Duodenal mucosa (tissue), 2 donors: Measurements from ENCODE around the gene SIAH1.
A peak's percentile ranks its signal among the peaks of the same experiment; 100 is the strongest.

ENCODE experiments used
- H3K27ac ChIP-seq: one replicate; pipeline ENCODE4 v1.7.0; 2013; ENCODE audit warnings: low read depth, low read length
- H3K27me3 ChIP-seq, 2 donors: one replicate each; pipeline ENCODE4 v1.7.0; 2013; ENCODE audit warnings: low read length in 2 of 2, control low read depth in 1 of 2; ENCODE audit not compliant: insufficient read depth in 2 of 2, control insufficient read depth in 1 of 2
- H3K36me3 ChIP-seq, 2 donors: one replicate each; pipeline ENCODE4 v1.7.0; 2013; ENCODE audit warnings: low read length in 2 of 2, control low read depth in 1 of 2; ENCODE audit not compliant: insufficient read depth in 2 of 2, control insufficient read depth in 1 of 2
- H3K4me1 ChIP-seq, 2 donors: one replicate each; pipeline ENCODE4 v1.7.0; 2013; ENCODE audit warnings: low read length in 2 of 2, control low read depth in 1 of 2; ENCODE audit not compliant: insufficient read depth in 2 of 2, control insufficient read depth in 1 of 2
- H3K4me3 ChIP-seq, 2 donors: one replicate each; pipeline ENCODE4 v1.7.0; 2013; ENCODE audit warnings: low read length in 2 of 2, low read depth in 1 of 2
- H3K9ac ChIP-seq, 2 donors: one replicate each; pipeline ENCODE4 v1.7.0; 2013; ENCODE audit warnings: low read length in 2 of 2, low read depth in 1 of 2
- H3K9me3 ChIP-seq, 2 donors: one replicate each; pipeline ENCODE4 v1.7.0; 2013; ENCODE audit warnings: low read length in 2 of 2, control low read depth in 1 of 2; ENCODE audit not compliant: control insufficient read depth in 1 of 2

Gene SIAH1, protein sequence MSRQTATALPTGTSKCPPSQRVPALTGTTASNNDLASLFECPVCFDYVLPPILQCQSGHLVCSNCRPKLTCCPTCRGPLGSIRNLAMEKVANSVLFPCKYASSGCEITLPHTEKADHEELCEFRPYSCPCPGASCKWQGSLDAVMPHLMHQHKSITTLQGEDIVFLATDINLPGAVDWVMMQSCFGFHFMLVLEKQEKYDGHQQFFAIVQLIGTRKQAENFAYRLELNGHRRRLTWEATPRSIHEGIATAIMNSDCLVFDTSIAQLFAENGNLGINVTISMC

DNA sequence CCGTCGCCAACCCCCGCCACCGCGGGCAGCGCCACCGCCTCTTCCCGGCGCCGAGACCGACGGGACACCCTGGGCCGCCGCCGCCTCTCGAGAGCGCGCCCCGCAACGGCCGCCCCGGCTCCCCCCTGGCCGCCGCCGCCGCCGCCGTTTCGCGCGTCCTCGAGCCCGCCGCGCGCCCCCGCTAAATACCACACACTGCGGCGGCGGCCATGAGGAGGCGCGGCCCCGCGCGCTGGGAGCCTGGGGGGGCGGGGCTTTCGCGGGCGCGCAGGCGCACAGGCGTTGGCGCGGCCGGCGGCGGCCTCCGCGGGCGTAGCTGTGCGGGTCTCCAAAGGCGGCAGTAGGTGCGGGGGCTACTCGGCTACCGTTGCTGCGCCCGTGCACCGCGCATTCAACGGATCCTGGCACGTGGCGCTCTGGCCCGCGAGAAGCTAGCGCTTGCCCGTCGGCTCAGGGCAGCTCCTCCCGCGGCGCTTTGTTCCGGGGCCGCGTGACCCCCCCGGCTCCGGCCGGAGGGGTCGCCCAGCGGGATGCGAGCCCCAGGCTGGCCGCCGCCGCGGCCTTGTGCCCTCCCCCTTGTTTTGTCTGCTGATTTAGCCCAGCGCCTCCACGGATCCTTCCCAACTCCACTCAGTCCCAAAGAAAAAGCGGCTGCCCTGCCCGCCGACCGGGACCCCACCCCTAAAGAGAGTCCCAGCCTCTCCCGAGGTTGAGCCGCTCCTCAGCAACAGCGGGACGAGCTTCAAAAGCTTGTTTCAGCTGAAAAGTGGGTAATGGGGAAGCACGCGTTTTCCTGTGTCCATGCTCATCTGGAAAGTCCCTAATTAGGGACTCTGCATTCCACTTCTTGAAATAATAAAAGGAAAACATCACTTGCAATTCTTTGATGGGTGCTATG, at the start of gene SIAH1:
Gene SIAH1, minus strand, starts transcription at position 161 of the 898 bp plus-strand sequence. CDS start 22,985 bp downstream, outside the sequence.
- no peaks in the 10 kb centered on the region for H3K27me3 ChIP-seq
- no peaks in the 10 kb centered on the region for H3K36me3 ChIP-seq
- H3K27ac ChIP-seq = peak within 1 kb of the TSS; percentile 97
- peaks cover 21 to 24% of the 10 kb centered on the region in 2 donors for H3K4me1 ChIP-seq
- H3K9ac ChIP-seq = peak within 1 kb of the TSS; percentile 86
- peak within 1 kb of the TSS; percentile 82 to 89 for H3K4me3 ChIP-seq
- no peaks in the 10 kb centered on the region for H3K9me3 ChIP-seq

DNA sequence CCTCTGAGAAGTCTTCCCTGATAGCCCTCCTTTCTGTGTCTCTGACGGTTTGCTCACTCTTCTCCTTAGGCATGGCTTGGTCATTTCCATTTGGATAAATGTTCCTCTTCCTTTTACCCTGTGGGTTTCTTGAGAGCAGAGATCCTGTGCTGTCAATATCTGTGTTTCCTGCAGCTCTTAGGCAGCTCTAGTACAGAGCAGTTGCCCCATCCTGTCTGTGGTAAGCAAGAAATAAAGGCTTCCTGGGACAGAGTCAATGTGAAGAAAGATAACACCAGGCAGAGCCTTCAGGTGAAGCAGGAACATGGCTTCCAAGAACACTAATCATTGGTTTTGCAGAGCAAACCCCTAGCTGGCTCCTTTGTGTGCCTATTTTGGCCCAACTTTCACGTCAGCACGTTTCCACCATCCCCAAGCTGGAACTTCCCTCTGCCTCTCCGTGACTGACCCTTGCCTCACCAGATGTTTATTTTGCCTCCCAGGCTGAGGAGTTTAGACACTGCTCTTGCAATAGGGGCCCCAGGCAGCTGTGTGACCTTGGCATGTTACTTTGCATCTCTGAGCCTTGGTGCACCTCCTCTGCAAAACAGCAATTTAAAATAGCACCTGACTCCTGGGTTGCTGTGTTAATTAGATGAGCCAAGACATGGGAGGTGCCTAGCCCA, 49.6 kb upstream of the SIAH1 start:
- Histone ChIP-seq H3K9ac (no peak overlapping the region), H3K36me3 (no peaks in the 10 kb centered on the region)

DNA sequence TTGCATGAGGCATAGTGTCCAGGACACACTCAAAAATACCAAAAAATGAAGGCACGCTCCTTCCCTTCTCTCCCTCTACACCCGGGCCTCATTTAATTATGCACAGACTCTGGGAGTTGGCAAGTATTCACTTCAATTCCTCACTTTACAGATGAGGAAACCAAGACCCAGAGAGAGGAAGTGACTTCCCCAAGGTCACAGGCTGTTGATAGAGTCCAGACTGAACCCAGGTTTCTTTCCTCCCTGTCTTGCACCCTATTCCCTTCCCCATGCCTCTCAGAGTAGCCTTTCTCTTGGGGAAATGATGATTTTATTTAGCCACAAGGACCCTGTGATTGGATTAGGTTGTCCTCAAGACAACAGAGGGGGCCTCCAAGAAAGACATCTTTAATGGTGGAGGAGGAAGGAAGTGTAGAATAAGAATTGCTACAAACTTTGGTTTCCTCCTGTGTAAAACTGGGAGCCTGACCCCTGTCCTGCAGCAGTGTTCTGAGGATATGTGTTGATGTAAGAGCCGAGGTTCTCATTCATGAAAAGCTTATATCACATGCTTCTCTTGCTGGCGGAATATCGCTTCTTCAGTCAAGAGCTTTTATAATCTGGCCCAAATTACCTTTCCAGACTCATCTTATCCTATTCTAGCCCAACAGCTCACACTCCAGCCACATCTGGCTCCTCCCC, 48.8 kb upstream of the SIAH1 start:
- Histone ChIP-seq H3K36me3 (no peaks in the 10 kb centered on the region), H3K9ac (no peak overlapping the region), H3K4me1 (peaks cover 15 to 16% of the 10 kb centered on the region in 2 donors), H3K4me3 (no peak overlapping the region), H3K27me3 (no peaks in the 10 kb centered on the region), H3K9me3 (no peaks in the 10 kb centered on the region), H3K27ac (no peak overlapping the region)

More for the DNA sequence above, 49.6 kb upstream of the SIAH1 start:
- Histone ChIP-seq H3K9me3 (no peaks in the 10 kb centered on the region), H3K27me3 (no peaks in the 10 kb centered on the region), H3K4me1 (peaks cover 15 to 16% of the 10 kb centered on the region in 2 donors), H3K4me3 (no peak overlapping the region), H3K27ac (no peak overlapping the region)

DNA sequence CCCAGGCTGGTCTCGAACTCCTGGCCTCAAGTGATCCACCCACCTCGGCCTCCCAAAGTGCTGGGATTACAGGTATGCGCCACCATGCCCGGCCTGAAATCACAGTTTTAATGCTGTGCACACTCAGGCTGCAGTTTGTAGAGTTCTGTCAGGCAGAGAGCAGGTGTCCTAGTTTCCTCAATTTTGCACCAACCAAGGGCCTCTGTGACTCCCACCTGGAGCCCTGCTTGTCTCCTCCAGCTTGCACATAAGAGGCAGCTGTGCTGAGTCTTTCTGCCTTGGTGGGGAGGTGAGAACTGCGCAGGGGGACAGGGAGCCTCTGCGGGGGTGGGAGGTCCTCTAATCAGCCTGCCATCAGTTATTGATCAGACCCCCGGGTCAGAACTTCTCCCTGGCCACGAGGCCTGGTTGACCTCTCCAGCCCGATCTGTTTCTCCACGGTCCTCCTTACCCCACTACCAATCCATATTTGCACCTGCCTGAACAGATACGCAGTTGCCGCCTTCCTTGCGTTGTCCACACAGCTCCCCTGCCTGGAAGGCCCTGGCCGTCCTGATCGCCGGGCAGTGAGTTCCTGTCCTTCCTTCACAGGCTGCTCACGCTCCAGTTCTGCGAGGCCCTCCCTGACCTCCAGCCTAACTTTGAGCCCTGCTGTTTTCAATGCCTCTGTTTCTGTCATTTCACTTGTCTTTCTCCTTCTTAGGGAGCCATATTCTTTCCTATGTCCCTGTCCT, 48.1 kb upstream of the SIAH1 start:
- Histone ChIP-seq H3K36me3 (no peaks in the 10 kb centered on the region), H3K27me3 (no peaks in the 10 kb centered on the region), H3K9me3 (no peaks in the 10 kb centered on the region), H3K4me1 (peaks cover 15 to 16% of the 10 kb centered on the region in 2 donors), H3K9ac (no peak overlapping the region), H3K27ac (no peak overlapping the region), H3K4me3 (no peak overlapping the region)

DNA sequence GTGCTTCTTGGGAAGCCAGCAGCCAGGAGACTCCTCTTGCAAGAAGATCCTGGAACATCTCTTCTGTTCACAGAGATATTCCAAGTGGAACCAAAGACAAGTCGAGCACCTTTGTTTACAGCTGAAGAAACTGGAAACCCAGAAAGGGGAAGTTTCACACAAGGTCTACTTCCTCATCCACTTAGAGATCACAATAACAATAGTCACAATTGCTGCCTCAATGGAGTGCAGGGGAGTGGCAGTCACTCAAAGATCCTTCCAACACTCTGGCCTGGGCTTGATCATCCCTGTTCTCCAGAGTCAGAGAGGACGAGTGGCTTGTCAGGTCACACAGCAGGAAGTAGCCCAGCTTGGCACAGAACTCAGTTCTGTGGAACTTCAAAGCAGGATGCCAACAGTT, 46.9 kb upstream of the SIAH1 start:
- Histone ChIP-seq H3K9me3 (no peaks in the 10 kb centered on the region), H3K4me1 (peaks cover 15 to 16% of the 10 kb centered on the region in 2 donors), H3K27me3 (no peaks in the 10 kb centered on the region), H3K36me3 (no peaks in the 10 kb centered on the region), H3K9ac (no peak overlapping the region), H3K27ac (no peak overlapping the region), H3K4me3 (no peak overlapping the region)

DNA sequence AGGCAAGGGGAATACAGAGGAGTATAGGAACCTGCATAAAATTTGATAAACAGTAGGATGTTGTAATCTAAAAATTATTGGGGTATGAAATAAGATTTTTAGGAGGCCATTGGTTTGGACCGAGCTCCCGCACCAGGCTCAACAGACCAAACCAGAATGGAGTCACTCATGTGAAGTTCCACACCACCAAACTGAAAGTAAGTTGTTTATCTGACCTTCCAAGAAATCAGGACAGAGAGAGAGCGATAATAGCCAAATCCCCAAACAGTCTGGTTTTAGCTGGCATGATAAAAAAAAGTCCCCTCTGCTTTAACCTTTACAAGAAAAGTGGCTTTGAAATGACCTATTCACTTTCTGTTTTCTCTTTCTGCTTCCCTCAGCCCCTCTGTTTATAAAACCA, 45.7 kb upstream of the SIAH1 start:
- H3K27ac ChIP-seq = no peak overlapping the region
- H3K9me3 ChIP-seq = no peaks in the 10 kb centered on the region
- no peak overlapping the region for H3K9ac ChIP-seq
- no peak overlapping the region for H3K4me3 ChIP-seq
- H3K4me1 ChIP-seq = peaks cover 15 to 16% of the 10 kb centered on the region in 2 donors
- no peaks in the 10 kb centered on the region for H3K36me3 ChIP-seq
- no peaks in the 10 kb centered on the region for H3K27me3 ChIP-seq

DNA sequence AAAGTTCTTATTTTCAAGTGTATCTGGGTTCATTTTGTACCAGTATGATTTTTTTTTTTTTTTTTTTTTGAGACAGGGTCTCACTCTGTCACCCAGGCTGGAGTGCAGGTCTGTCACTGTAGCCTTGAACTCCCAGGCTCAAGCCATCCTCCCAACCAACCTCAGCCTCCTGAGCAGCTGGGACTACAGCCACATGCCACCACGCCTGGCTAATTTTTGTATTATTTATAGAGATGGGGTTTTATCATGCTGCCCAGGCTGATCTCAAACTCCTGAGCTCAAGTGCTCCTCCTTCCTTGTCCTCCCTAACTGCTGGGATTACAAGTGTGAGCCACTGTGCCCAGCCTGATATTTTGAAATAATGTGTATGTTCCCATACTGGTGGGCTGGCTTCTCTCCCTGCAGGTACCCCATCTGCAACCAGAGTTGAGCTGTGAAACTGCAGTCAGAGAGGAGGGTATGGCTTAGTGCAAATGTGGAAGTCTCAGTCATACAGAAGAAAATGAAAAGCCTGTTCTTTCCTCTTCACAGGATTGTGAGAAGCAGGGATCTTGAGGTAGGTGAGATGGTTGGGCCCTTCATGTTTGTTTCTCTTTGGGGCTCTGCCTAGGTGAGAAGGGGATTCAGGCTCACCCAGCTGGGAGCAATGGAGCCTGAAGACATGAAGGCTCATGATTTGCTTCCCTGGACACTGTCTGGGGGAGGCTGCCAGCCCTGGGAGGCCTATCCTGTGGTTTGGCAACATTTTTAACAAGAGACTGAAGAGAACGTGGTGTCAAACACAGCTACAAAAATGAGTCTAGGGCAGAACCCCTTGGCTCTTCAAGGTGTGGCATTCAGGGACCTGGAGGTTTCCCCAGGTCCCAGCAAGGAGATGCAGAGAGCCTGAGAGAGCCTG, 41.3 kb upstream of the SIAH1 start:
- Histone ChIP-seq H3K9ac (no peak overlapping the region), H3K9me3 (no peaks in the 10 kb centered on the region), H3K4me3 (no peak overlapping the region), H3K27ac (no peak overlapping the region), H3K27me3 (no peaks in the 10 kb centered on the region), H3K36me3 (no peaks in the 10 kb centered on the region), H3K4me1 (no peaks in the 10 kb centered on the region)

DNA sequence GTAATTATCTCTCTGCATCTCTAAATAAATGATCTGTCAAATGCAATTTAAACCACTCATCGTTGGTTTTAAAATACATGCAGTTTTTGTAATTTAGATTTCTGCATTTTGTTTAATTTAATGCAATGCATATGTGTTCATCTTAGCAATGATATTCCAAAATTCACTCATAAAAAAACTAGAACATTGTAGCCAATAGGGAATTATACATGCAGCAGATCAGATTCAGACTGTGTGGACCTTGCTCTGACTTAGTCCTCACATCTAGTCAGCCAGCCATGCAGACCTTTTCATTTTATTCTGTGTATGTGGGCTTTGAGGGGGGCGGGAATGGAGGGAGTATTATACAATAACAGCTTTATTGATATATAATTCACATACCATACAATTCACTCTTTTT, 37.3 kb upstream of the SIAH1 start:
- no peaks in the 10 kb centered on the region for H3K36me3 ChIP-seq
- no peak overlapping the region for H3K9ac ChIP-seq
- H3K9me3 ChIP-seq = no peaks in the 10 kb centered on the region
- H3K4me1 ChIP-seq = no peaks in the 10 kb centered on the region
- no peak overlapping the region for H3K4me3 ChIP-seq
- H3K27ac ChIP-seq = no peak overlapping the region
- H3K27me3 ChIP-seq = no peaks in the 10 kb centered on the region

DNA sequence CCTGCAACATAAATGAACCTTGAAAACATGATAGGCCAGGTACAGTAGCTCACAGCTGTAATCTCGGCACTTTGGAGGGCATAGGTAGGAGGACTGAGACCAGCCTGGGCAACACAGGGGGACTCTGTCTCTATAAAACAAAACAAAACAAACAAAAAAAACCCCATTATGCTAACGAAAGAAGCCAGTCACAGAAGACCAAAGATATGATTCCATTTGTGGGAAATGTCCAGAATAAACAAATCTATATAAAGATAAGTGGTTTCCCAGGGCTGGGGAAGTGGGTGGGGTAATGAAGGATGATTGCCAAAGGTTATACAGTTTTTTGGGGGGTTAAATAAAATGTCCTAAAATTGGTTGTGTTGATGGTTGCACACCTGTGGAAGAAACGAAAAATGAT, 36.5 kb upstream of the SIAH1 start:
- Histone ChIP-seq H3K27me3 (no peaks in the 10 kb centered on the region), H3K4me1 (no peaks in the 10 kb centered on the region), H3K4me3 (no peak overlapping the region), H3K27ac (no peak overlapping the region), H3K36me3 (no peaks in the 10 kb centered on the region), H3K9ac (no peak overlapping the region), H3K9me3 (no peaks in the 10 kb centered on the region)
